HCT116 (cell line): ENCODE results near the gene PLSCR5. TPM values are rescaled to one million over a fixed set of nuclear protein-coding genes. Genes with fewer than 3 reads are reported as not detected.
A peak's percentile ranks its signal among the peaks of the same experiment; 100 is the strongest.

Experiments
- ATAC-seq: fragments of 200-7000 bp; cut with Tn5 transposase; 2 replicates; pipeline ENCODE4 v1.9.1; 2020; ENCODE audit warnings: mild to moderate bottlenecking, moderate library complexity
- BruUV-seq: library from RNA; stranded (reverse); fragments of 400-500 nt; replicated peaks from 2 replicates; lab custom pipeline; 2021; lab: Mats Ljungman, UMichigan
- CTCF ChIA-PET: fragments of 300-600 bp; sonication (Branson Sonifier 250); formaldehyde crosslinking; loops from one replicate; lab custom pipeline; 2021; ENCODE audit warnings: antibody characterized with exemption; lab: Charles Lee
- POLR2A ChIA-PET: fragments of 300-600, 350-600 bp; sonication (Branson Sonifier 250); formaldehyde crosslinking; loops from one replicate; lab custom pipeline; 2021; ENCODE audit warnings: antibody characterized with exemption; lab: Charles Lee
- RAD21 ChIA-PET, 2 experiments: fragments of 300-600 bp; sonication (Branson Sonifier 250); formaldehyde crosslinking; loops; one replicate each; lab custom pipeline; 2023; ENCODE audit warnings: low total read pairs in 2 of 2; ENCODE audit not compliant: uncharacterized antibody in 2 of 2, unreplicated experiment in 2 of 2, low non-redundant PET in 1 of 2; lab: Charles Lee
- DNase-seq: peaks from one replicate; pipeline ENCODE4 v3.0.0-alpha.2; 2010; ENCODE audit warnings: low read depth, low spot score
- H2AFZ ChIP-seq: fragments of 200-600 bp; shearing (Covaris generic), sonication (generic); 2 replicates; pipeline ENCODE4 v1.6.1; 2017; ENCODE audit warnings: low read depth, mixed run types, mixed read lengths, antibody characterized with exemption, low read length; ENCODE audit not compliant: poor library complexity, severe bottlenecking
- H3K27ac ChIP-seq: 2 replicates; pipeline ENCODE4 v1.5.1; 2012; ENCODE audit warnings: low read depth, low read length
- H3K27me3 ChIP-seq: fragments of 200-600 bp; sonication (generic); 2 replicates; pipeline ENCODE4 v1.6.1; 2016; ENCODE audit warnings: mixed run types, low read length, mixed read lengths; ENCODE audit not compliant: insufficient read depth
- H3K36me3 ChIP-seq, 2 experiments: fragments of 200-500 bp in 1 of 2; fragments of 200-600 bp in 1 of 2; sonication (Bioruptor generic) in 1 of 2; sonication (generic) in 1 of 2; 2 replicates each; pipeline versions ENCODE4 v1.5.1 to v1.6.1; 2014 to 2016; ENCODE audit warnings: low read length in 2 of 2, inconsistent platforms in 1 of 2, mixed read lengths in 1 of 2, mixed run types in 1 of 2; ENCODE audit not compliant: insufficient read depth in 2 of 2, control insufficient read depth in 1 of 2
- H3K4me1 ChIP-seq, 2 experiments: fragments of 200-600 bp in 1 of 2; sonication (generic) in 1 of 2; 2 replicates each; pipeline versions ENCODE4 v1.5.1 to v1.6.1; 2012 to 2017; ENCODE audit warnings: low read length in 2 of 2, inconsistent platforms in 1 of 2, mild to moderate bottlenecking in 1 of 2, mixed read lengths in 1 of 2, mixed run types in 1 of 2, moderate library complexity in 1 of 2; ENCODE audit not compliant: insufficient read depth in 2 of 2, control insufficient read depth in 1 of 2
- H3K4me2 ChIP-seq: fragments of 200-600 bp; sonication (generic); 2 replicates; pipeline ENCODE4 v1.6.1; 2017; ENCODE audit warnings: mixed run types, low read length, mixed read lengths
- H3K4me3 ChIP-seq, 2 experiments: fragments of 200-600 bp in 1 of 2; sonication (generic) in 1 of 2; replicated peaks in 1 of 2; 2 replicates each; pipeline ENCODE4 v1.5.1; 2011 to 2016; ENCODE audit warnings: low read length in 2 of 2, control low read depth in 1 of 2, low read depth in 1 of 2, mild to moderate bottlenecking in 1 of 2, mixed read lengths in 1 of 2, mixed run types in 1 of 2
- H3K79me2 ChIP-seq: fragments of 200-600 bp; sonication (generic); 2 replicates; pipeline ENCODE4 v1.6.1; 2017; ENCODE audit warnings: mild to moderate bottlenecking, mixed run types, low read length, moderate library complexity, mixed read lengths; ENCODE audit not compliant: insufficient read depth
- H3K9ac ChIP-seq: fragments of 200-600 bp; sonication (generic); 2 replicates; pipeline ENCODE4 v1.6.1; 2016; ENCODE audit warnings: low read length, mixed read lengths
- H3K9me2 ChIP-seq: fragments of 200-600 bp; sonication (generic), shearing (Covaris generic); 2 replicates; pipeline ENCODE4 v1.6.1; 2017; ENCODE audit warnings: mixed run types, mild to moderate bottlenecking, moderate library complexity; ENCODE audit not compliant: insufficient read depth
- H3K9me3 ChIP-seq, 2 experiments: fragments of 200-500 bp in 1 of 2; fragments of 200-600 bp in 1 of 2; sonication (Bioruptor generic) in 1 of 2; sonication (generic) in 1 of 2; 2 replicates each; pipeline ENCODE4 v1.6.1; 2014 to 2017; ENCODE audit warnings: low read length in 2 of 2, mixed read lengths in 2 of 2, inconsistent platforms in 1 of 2, low read depth in 1 of 2, mild to moderate bottlenecking in 1 of 2, mixed run types in 1 of 2, moderate library complexity in 1 of 2; ENCODE audit not compliant: control insufficient read depth in 1 of 2, insufficient read depth in 1 of 2
- H4K20me1 ChIP-seq: fragments of 200-600 bp; sonication (generic), shearing (Covaris generic); 2 replicates; pipeline ENCODE4 v1.6.1; 2017; ENCODE audit warnings: mixed run types, mild to moderate bottlenecking, moderate library complexity; ENCODE audit not compliant: insufficient read depth
- CBX3 ChIP-seq: IDR thresholded peaks from 2 replicates; pipeline ENCODE4 v1.6.1; 2012; ENCODE audit warnings: low read depth
- CEBPB ChIP-seq: IDR thresholded peaks from 2 replicates; pipeline ENCODE4 v1.6.1; 2012; ENCODE audit warnings: low read depth
- CTCF ChIP-seq, 3 experiments: fragments of 200-600 bp in 1 of 3; sonication (generic) in 1 of 3; IDR thresholded peaks in 2 of 3; conservative IDR thresholded peaks in 1 of 3; 2 replicates each; pipeline ENCODE4 v1.5.1; 2012 to 2017; ENCODE audit warnings: low read depth in 2 of 3, low read length in 2 of 3, antibody characterized with exemption in 1 of 3, borderline replicate concordance in 1 of 3, control low read depth in 1 of 3, mild to moderate bottlenecking in 1 of 3, mixed read lengths in 1 of 3, mixed run types in 1 of 3, moderate library complexity in 1 of 3; ENCODE audit not compliant: insufficient read depth in 1 of 3
- ELF1 ChIP-seq: IDR thresholded peaks from 2 replicates; pipeline ENCODE4 v1.6.1; 2012; ENCODE audit warnings: low read depth, borderline replicate concordance
- EZH2 ChIP-seq: fragments of 200-600 bp; sonication (generic); IDR thresholded peaks from 2 replicates; pipeline ENCODE4 v1.6.1; 2017; ENCODE audit warnings: antibody characterized with exemption, mixed run types
- EZH2phosphoT487 ChIP-seq: fragments of 200-600 bp; IDR thresholded peaks from 2 replicates; pipeline ENCODE4 v1.6.1; 2018; ENCODE audit warnings: antibody characterized with exemption, borderline replicate concordance
- JUND ChIP-seq: IDR thresholded peaks from 2 replicates; pipeline ENCODE4 v1.6.1; 2012
- POLR2A ChIP-seq: IDR thresholded peaks from 2 replicates; pipeline ENCODE4 v1.7.0; 2011; ENCODE audit warnings: borderline replicate concordance; ENCODE audit not compliant: insufficient read depth, insufficient read length; ENCODE audit errors: extremely low read depth
- POLR2AphosphoS5 ChIP-seq: IDR thresholded peaks from 2 replicates; pipeline ENCODE4 v1.6.1; 2011; ENCODE audit warnings: mild to moderate bottlenecking, low read depth, low read length, moderate library complexity
- SIN3A ChIP-seq: IDR thresholded peaks from 2 replicates; pipeline ENCODE4 v1.6.1; 2012; ENCODE audit warnings: low read depth
- SP1 ChIP-seq: IDR thresholded peaks from 2 replicates; pipeline ENCODE4 v1.6.1; 2012; ENCODE audit warnings: low read depth
- SRF ChIP-seq: IDR thresholded peaks from 2 replicates; pipeline ENCODE4 v1.6.1; 2012; ENCODE audit warnings: low read depth
- YY1 ChIP-seq: IDR thresholded peaks from 2 replicates; pipeline ENCODE4 v1.6.1; 2011; ENCODE audit warnings: low read length, low read depth, moderate library complexity, mild to moderate bottlenecking; ENCODE audit not compliant: insufficient replicate concordance; ENCODE audit errors: extremely low read depth
- ZNF274 ChIP-seq: fragments of 200-500 bp; sonication (Bioruptor generic); IDR thresholded peaks from 2 replicates; pipeline ENCODE4 v1.6.1; 2014; ENCODE audit warnings: mild to moderate bottlenecking, low read depth, low read length, inconsistent platforms
- intact Hi-C: fragments of 100-400 bp; cut with micrococcal nuclease; formaldehyde crosslinking; loops from 2 replicates; pipeline ENCODE4 v1.10.0; 2022
- total RNA-seq: library from RNA; stranded (reverse); gene quantifications from one replicate; pipeline ENCODE4 v1.2.1, GENCODE V29; 2021; ENCODE audit not compliant: unreplicated experiment
- TF ChIP-seq, protein P1 (sequence below): IDR thresholded peaks from 2 replicates; pipeline ENCODE4 v1.6.1; 2012
- TF ChIP-seq, protein P2 (sequence below): IDR thresholded peaks from 2 replicates; pipeline ENCODE4 v1.6.1; 2011; ENCODE audit warnings: mild to moderate bottlenecking, low read length, moderate library complexity; ENCODE audit not compliant: insufficient replicate concordance; ENCODE audit errors: extremely low read depth

PLSCR5 gene
- total RNA-seq, 1 experiment from 2014 or later = not detected

GRCh38 chr3:146638718-146639117, 33.6 kb upstream of the PLSCR5 start:
- Histone ChIP-seq H3K9ac (no peak overlapping the region), H3K4me2 (no peak overlapping the region), H3K27me3 (no peaks in the 10 kb centered on the region), H3K9me2 (no peaks in the 10 kb centered on the region), H3K36me3 (no peaks in the 10 kb centered on the region), H3K27ac (no peak overlapping the region), H4K20me1 (no peaks in the 10 kb centered on the region), H3K79me2 (no peaks in the 10 kb centered on the region), H3K4me3 (no peak overlapping the region), H3K9me3 (no peaks in the 10 kb centered on the region), H3K4me1 (no peaks in the 10 kb centered on the region)
- POLR2A ChIA-PET = no interaction called here
- DNase-seq (no peak), ATAC-seq (no peak)
- RAD21 ChIA-PET = interaction anchor here in 1 of 2 experiments (1.5 kb wide), 1 partner anchor 312 kb away, joined by 4 read pairs; no protein-coding TSS in a partner anchor
- BruUV-seq = no TSS peak
- intact Hi-C loops = no loop called here
- CTCF ChIA-PET = interaction anchor here (0.6 to 2.3 kb wide), 26 partner anchors 10 to 1728 kb away, joined by 3 to 37 read pairs (median 4); no protein-coding TSS in a partner anchor
- TF ChIP-seq CTCF (IDR thresholded peaks at IDR 0.05 in 2 of 3, conservative IDR thresholded peaks at IDR 0.05 in 1 of 3; ENCODE audit: borderline replicate concordance in 1 of 3, insufficient read depth in 1 of 3, low read depth in 2 of 3, low read length in 2 of 3) (peak in 2 of 3 experiments; percentile 24 to 43; a peak in 4 of 6 replicates), ELF1 (no peak), POLR2AphosphoS5 (no peak), JUND (no peak)
- TF ChIP-seq, all 23 proteins: peak for 1
- peak overlapping the region; percentile 84 for H2AFZ ChIP-seq

DNA sequence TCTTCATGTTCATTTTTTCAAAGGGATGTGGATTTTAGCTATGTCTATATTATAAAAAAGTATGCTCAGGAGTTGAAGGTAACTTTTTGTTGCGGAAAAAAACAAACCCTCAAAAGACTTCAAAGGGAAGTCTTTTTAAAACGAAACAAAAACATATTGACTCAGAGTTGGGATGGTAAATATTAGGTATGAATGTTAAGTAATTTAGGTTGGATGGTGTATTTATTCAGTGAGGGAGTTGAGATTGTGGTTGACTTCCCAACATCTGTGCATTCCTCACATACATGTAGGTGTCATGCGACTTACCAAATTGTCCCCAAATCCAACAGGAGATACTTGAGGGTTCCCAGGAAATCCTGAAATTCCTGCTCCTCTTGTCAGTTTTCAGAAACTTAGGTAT, 32.7 kb upstream of the PLSCR5 start:
- no peak for DNase-seq
- POLR2A ChIA-PET = no interaction called here
- no peak overlapping the region for H3K4me3 ChIP-seq
- no peaks in the 10 kb centered on the region for H3K4me1 ChIP-seq
- intact Hi-C loops = no loop called here
- TF ChIP-seq POLR2A (no peak), YY1 (no peak), SIN3A (no peak), CEBPB (no peak), SRF (no peak), CBX3 (no peak), ELF1 (no peak), ZNF274 (no peak), SP1 (no peak), EZH2 (no peak), EZH2phosphoT487 (no peak)
- TF ChIP-seq, protein P1, sequence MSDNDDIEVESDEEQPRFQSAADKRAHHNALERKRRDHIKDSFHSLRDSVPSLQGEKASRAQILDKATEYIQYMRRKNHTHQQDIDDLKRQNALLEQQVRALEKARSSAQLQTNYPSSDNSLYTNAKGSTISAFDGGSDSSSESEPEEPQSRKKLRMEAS = no peak
- TF ChIP-seq, protein P2, sequence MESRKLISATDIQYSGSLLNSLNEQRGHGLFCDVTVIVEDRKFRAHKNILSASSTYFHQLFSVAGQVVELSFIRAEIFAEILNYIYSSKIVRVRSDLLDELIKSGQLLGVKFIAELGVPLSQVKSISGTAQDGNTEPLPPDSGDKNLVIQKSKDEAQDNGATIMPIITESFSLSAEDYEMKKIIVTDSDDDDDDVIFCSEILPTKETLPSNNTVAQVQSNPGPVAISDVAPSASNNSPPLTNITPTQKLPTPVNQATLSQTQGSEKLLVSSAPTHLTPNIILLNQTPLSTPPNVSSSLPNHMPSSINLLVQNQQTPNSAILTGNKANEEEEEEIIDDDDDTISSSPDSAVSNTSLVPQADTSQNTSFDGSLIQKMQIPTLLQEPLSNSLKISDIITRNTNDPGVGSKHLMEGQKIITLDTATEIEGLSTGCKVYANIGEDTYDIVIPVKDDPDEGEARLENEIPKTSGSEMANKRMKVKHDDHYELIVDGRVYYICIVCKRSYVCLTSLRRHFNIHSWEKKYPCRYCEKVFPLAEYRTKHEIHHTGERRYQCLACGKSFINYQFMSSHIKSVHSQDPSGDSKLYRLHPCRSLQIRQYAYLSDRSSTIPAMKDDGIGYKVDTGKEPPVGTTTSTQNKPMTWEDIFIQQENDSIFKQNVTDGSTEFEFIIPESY = no peak
- TF ChIP-seq, all 23 proteins: peak for 0
- Histone ChIP-seq H3K4me2 (no peak overlapping the region), H3K9me2 (no peaks in the 10 kb centered on the region), H3K79me2 (no peaks in the 10 kb centered on the region), H2AFZ (peak overlapping the region; percentile 84), H4K20me1 (no peaks in the 10 kb centered on the region), H3K27me3 (no peaks in the 10 kb centered on the region), H3K9ac (no peak overlapping the region), H3K9me3 (no peaks in the 10 kb centered on the region), H3K36me3 (no peaks in the 10 kb centered on the region), H3K27ac (no peak overlapping the region)
- RAD21 ChIA-PET = interaction anchor here in 1 of 2 experiments (1.5 kb wide), 1 partner anchor 311 kb away, joined by 4 read pairs; no protein-coding TSS in a partner anchor
- BruUV-seq = no TSS peak
- ATAC-seq = no peak
- CTCF ChIA-PET = interaction anchor here (0.6 to 2.3 kb wide), 24 partner anchors 9 to 1729 kb away, joined by 3 to 37 read pairs (median 4); no protein-coding TSS in a partner anchor
